ENCODE results near the gene TRPV3.
"Not testable (repeated sequence)": the region's sequence is repeated elsewhere in the genome, so short reads cannot be mapped to it uniquely, and the experiment has no call there.

TRPV3 gene

DNA sequence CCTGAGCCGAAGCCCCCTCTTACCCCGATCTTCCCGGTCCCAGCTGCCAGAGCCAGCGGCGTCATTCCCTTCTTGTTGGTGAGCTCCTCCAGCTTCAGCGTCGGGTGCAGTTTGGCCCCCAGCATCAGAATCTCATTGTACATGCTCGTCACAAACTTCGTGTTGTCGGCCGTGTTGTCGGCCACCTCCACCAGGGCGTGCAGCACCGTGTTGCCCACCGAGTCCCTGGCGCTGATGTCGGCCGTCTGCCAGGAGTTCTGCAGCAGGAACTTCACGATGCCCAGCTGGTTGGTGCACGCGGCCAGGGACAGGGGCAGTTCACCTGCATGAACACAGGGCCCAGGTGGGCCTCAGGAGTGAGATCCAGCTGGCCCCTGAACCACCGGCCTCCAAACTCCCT, 32.2 kb upstream of the TRPV3 start:
- no peak for DNase-seq
- no peaks in the 10 kb centered on the region for H3K9me3 Mint-ChIP-seq
- H3K27me3 Mint-ChIP-seq, result no peaks in the 10 kb centered on the region
- H3K27ac Mint-ChIP-seq, result no peak overlapping the region
- H3K4me1 Mint-ChIP-seq (ENCODE audit: low read depth), result no peaks in the 10 kb centered on the region
- peaks cover 36% of the 10 kb centered on the region for H3K36me3 Mint-ChIP-seq (ENCODE audit: low read depth)
- H3K4me3 Mint-ChIP-seq, result no peak overlapping the region

GRCh38 chr17:3585826-3586225, 28.2 kb upstream of the TRPV3 start:
- Mint-ChIP-seq H3K36me3 (ENCODE audit: low read depth) (peaks cover 36% of the 10 kb centered on the region), H3K9me3 (no peaks in the 10 kb centered on the region), H3K4me3 (no peak overlapping the region), H3K27ac (no peak overlapping the region), H3K27me3 (no peaks in the 10 kb centered on the region), H3K4me1 (ENCODE audit: low read depth) (no peaks in the 10 kb centered on the region)
- DNase-seq, result no peak

DNA sequence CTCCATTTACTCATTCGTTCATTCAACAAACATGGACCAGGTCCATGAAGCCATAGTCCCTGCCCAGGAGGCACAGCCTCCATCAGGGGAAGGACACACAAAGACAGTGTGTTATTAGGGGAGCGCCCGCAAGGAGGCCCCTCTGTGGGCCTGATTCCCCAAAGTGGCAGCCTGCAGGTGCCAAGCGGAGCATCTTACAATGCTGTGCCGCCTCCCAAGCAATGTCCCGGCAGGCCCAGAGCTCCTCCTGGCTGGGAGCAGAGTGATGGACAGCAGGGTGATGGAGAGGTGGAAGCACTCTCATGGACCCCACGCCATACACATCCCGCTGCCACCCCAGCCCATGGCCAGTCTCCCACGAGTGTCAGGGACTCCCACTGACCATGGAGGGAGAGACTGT, 25.8 kb upstream of the TRPV3 start:
- no peaks in the 10 kb centered on the region for H3K27me3 Mint-ChIP-seq
- H3K9me3 Mint-ChIP-seq, result no peaks in the 10 kb centered on the region
- no peak overlapping the region for H3K27ac Mint-ChIP-seq
- H3K36me3 Mint-ChIP-seq (ENCODE audit: low read depth), result peaks cover 30% of the 10 kb centered on the region
- DNase-seq, result no peak
- H3K4me1 Mint-ChIP-seq (ENCODE audit: low read depth), result no peaks in the 10 kb centered on the region
- H3K4me3 Mint-ChIP-seq, result no peak overlapping the region

DNA sequence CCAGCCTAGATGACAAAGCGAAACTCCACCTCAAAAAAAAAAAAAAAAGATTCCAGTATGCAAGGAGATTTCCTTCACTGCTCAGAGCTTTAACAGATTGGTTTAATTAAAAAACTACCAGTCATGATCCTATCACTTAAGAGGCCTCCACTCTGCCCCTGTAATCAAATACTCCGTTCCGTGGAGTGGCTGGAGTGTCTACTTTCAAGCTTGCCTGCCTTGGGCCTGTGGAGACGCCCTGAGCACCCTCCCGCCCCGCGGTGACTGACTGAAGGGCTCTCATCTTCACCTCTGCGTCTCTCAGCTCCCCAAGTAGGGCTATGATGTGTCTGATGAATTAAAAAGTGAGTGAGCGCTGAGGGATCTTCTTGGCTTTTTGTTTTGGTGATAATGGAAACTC, 25.3 kb upstream of the TRPV3 start:
- H3K4me3 Mint-ChIP-seq, result no peak overlapping the region
- H3K9me3 Mint-ChIP-seq, result no peaks in the 10 kb centered on the region
- H3K27me3 Mint-ChIP-seq, result no peaks in the 10 kb centered on the region
- peaks cover 26% of the 10 kb centered on the region for H3K36me3 Mint-ChIP-seq (ENCODE audit: low read depth)
- no peak for DNase-seq
- no peak overlapping the region for H3K27ac Mint-ChIP-seq
- no peaks in the 10 kb centered on the region for H3K4me1 Mint-ChIP-seq (ENCODE audit: low read depth)

- H3K36me3 Mint-ChIP-seq (ENCODE audit: low read depth), result peaks cover 19% of the 10 kb centered on the region
- H3K4me3 Mint-ChIP-seq; H3K27ac Mint-ChIP-seq; DNase-seq; H3K27me3 Mint-ChIP-seq; H3K4me1 Mint-ChIP-seq (ENCODE audit: low read depth); H3K9me3 Mint-ChIP-seq: not testable (repeated sequence)
These were observed 21.1 kb upstream of the TRPV3 start for GRCh38 chr17:3578667-3579066.

- no peak overlapping the region for H3K4me3 Mint-ChIP-seq
- DNase-seq, result no peak
- peaks cover 18% of the 10 kb centered on the region for H3K36me3 Mint-ChIP-seq (ENCODE audit: low read depth)
- no peaks in the 10 kb centered on the region for H3K27me3 Mint-ChIP-seq
- H3K9me3 Mint-ChIP-seq, result no peaks in the 10 kb centered on the region
- H3K4me1 Mint-ChIP-seq (ENCODE audit: low read depth), result no peaks in the 10 kb centered on the region
- no peak overlapping the region for H3K27ac Mint-ChIP-seq
These were observed 19.4 kb upstream of the TRPV3 start for GRCh38 chr17:3576970-3577369.

DNA sequence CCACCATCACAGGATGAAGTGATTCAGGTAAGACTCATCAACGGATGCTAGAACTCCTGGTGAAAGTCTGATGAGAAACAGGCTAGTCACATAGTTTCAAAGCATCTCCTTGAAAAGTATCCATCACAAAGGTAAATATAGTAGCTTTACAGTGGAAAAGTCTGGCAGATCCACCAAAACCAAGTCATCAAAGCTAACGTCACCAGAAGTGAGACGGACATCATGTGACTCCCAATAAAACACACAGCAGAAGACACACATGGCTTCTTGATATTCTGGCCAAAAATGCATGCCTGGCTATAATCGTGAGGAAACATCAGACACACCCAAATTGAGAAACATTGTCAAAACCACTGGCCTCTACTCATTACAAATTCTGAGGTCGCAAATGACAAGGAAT, 17.9 kb upstream of the TRPV3 start:
- Mint-ChIP-seq H3K27ac (no peak overlapping the region), H3K4me3 (no peak overlapping the region), H3K4me1 (ENCODE audit: low read depth) (no peaks in the 10 kb centered on the region), H3K9me3 (no peaks in the 10 kb centered on the region), H3K27me3 (no peaks in the 10 kb centered on the region), H3K36me3 (ENCODE audit: low read depth) (peaks cover 19% of the 10 kb centered on the region)
- DNase-seq, result no peak

- H3K27me3 Mint-ChIP-seq, result no peaks in the 10 kb centered on the region
- H3K4me1 Mint-ChIP-seq (ENCODE audit: low read depth), result no peaks in the 10 kb centered on the region
- no peak overlapping the region for H3K27ac Mint-ChIP-seq
- no peaks in the 10 kb centered on the region for H3K9me3 Mint-ChIP-seq
- peaks cover 15% of the 10 kb centered on the region for H3K36me3 Mint-ChIP-seq (ENCODE audit: low read depth)
- no peak overlapping the region for H3K4me3 Mint-ChIP-seq
- no peak for DNase-seq
These were observed 16.6 kb upstream of the TRPV3 start for GRCh38 chr17:3574231-3574630.

- no peaks in the 10 kb centered on the region for H3K4me1 Mint-ChIP-seq (ENCODE audit: low read depth)
- H3K4me3 Mint-ChIP-seq, result no peak overlapping the region
- DNase-seq, result no peak
- no peak overlapping the region for H3K27ac Mint-ChIP-seq
- H3K36me3 Mint-ChIP-seq (ENCODE audit: low read depth), result peaks cover 13% of the 10 kb centered on the region
- H3K27me3 Mint-ChIP-seq, result no peaks in the 10 kb centered on the region
- H3K9me3 Mint-ChIP-seq, result no peaks in the 10 kb centered on the region
These were observed 15.9 kb upstream of the TRPV3 start for GRCh38 chr17:3573246-3574100.

DNA sequence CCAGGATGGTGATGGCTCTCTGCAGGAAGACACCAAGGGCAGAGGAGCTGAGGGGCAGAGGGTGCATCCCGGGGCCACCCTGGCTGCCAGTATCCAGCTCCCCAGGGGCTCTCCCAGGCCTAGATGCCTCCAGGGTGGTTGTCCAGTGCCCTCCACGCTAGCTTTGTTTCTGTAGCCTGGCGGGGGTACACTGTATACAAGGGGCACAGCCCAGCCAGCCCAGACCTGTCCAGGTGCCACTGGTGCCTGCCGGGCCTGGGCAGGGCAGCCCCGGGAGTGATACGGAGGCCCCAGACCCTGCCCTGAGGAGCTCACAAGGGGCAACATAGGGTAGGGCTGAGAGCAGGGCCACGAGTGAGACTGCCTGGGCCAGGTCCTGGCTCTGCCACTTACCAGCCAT, 14.6 kb upstream of the TRPV3 start:
- peaks cover 15% of the 10 kb centered on the region for H3K36me3 Mint-ChIP-seq (ENCODE audit: low read depth)
- H3K27ac Mint-ChIP-seq, result no peak overlapping the region
- no peaks in the 10 kb centered on the region for H3K9me3 Mint-ChIP-seq
- no peaks in the 10 kb centered on the region for H3K27me3 Mint-ChIP-seq
- H3K4me1 Mint-ChIP-seq (ENCODE audit: low read depth), result no peaks in the 10 kb centered on the region
- no peak overlapping the region for H3K4me3 Mint-ChIP-seq
- no peak for DNase-seq

- no peaks in the 10 kb centered on the region for H3K4me1 Mint-ChIP-seq (ENCODE audit: low read depth)
- no peak overlapping the region for H3K27ac Mint-ChIP-seq
- H3K36me3 Mint-ChIP-seq (ENCODE audit: low read depth), result peaks cover 11% of the 10 kb centered on the region
- no peak for DNase-seq
- no peak overlapping the region for H3K4me3 Mint-ChIP-seq
- H3K9me3 Mint-ChIP-seq, result no peaks in the 10 kb centered on the region
- no peaks in the 10 kb centered on the region for H3K27me3 Mint-ChIP-seq
These were observed 13.7 kb upstream of the TRPV3 start for GRCh38 chr17:3571043-3571900.

GRCh38 chr17:3569534-3570137, 12.0 kb upstream of the TRPV3 start:
- Mint-ChIP-seq H3K27ac (no peak overlapping the region), H3K9me3 (no peaks in the 10 kb centered on the region), H3K4me1 (ENCODE audit: low read depth) (no peaks in the 10 kb centered on the region), H3K27me3 (no peaks in the 10 kb centered on the region), H3K36me3 (ENCODE audit: low read depth) (peaks cover 12% of the 10 kb centered on the region), H3K4me3 (no peak overlapping the region)
- no peak for DNase-seq

DNA sequence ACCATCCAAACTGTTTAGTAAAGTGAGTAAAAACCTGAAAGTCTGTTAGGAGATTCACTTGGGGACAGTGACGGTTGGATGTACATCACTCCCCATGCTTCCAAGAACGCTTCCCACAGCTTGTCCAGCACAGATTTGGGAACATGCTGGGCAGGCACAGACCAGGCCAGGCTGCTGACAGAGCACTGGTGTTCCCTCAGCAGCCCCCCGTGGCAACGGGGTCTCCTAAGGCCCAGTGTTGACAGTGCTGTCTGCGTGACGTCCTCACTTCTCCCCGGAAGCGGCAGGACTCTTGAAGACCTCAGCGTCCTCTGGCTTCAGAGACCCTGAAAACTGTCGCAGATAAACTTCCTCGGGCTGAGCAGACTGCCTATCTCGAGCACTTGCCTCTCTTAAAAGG, 8.9 kb upstream of the TRPV3 start:
- Mint-ChIP-seq H3K4me3 (no peak overlapping the region), H3K4me1 (ENCODE audit: low read depth) (peaks cover 5% of the 10 kb centered on the region), H3K27ac (no peak overlapping the region), H3K9me3 (no peaks in the 10 kb centered on the region), H3K27me3 (no peaks in the 10 kb centered on the region), H3K36me3 (ENCODE audit: low read depth) (peaks cover 10% of the 10 kb centered on the region)
- DNase-seq, result no peak

- peaks cover 5% of the 10 kb centered on the region for H3K4me1 Mint-ChIP-seq (ENCODE audit: low read depth)
- no peak for DNase-seq
- no peaks in the 10 kb centered on the region for H3K9me3 Mint-ChIP-seq
- no peak overlapping the region for H3K4me3 Mint-ChIP-seq
- H3K27ac Mint-ChIP-seq, result no peak overlapping the region
- H3K36me3 Mint-ChIP-seq (ENCODE audit: low read depth), result peaks cover 8% of the 10 kb centered on the region
- H3K27me3 Mint-ChIP-seq, result no peaks in the 10 kb centered on the region
These were observed 7.5 kb upstream of the TRPV3 start for GRCh38 chr17:3565143-3565542.

GRCh38 chr17:3564241-3564640, 6.6 kb upstream of the TRPV3 start:
- not testable (repeated sequence) for H3K27ac Mint-ChIP-seq; H3K4me1 Mint-ChIP-seq (ENCODE audit: low read depth); H3K36me3 Mint-ChIP-seq (ENCODE audit: low read depth); H3K4me3 Mint-ChIP-seq; H3K27me3 Mint-ChIP-seq; DNase-seq; H3K9me3 Mint-ChIP-seq

Data from activated T-cell treated with anti-CD3 and anti-CD28 coated beads, Interleukin-2, amount 50 U/mL, for 24 hours (primary cell).